VCaP (cell line): ENCODE measurements around the gene GGACT.

Experiments
- H3K27ac ChIP-seq: fragments of 450-650 bp; 2 replicates; pipeline ENCODE4 v1.5.1; 2017
- TF ChIP-seq, protein P1 (sequence below): fragments of 450-650 bp; conservative IDR thresholded peaks from 2 replicates; pipeline ENCODE4 v1.5.1; 2017; ENCODE audit warnings: mild to moderate bottlenecking, moderate library complexity

Gene GGACT

DNA sequence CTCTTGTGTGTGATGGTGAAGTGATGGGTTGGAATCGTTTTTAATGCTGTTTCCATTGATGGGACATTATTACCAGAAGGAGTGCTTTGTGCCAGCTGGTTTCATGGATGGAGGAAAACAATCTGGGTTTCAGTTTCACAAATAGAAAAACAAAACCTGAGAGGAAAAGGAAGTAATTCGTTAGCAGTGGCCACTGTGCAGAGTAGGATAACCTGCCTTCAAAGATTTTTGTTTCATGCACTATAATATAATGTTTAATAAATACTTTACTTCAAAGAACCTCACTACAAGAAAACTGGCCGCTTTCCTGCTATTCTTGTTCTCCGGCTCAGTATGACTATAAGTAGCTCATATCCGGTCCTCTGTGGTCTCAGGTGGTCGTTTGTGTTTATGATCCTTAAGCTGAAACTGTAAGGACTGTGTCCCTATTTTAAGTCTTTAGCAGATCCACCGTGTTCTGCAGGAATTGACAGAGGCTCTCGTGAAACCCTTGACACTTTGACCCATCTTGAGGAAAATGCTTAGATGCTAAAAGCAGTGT lies 104.7 kb downstream of the GGACT start:
- H3K27ac ChIP-seq: no peak overlapping the region
- TF ChIP-seq, protein P1, sequence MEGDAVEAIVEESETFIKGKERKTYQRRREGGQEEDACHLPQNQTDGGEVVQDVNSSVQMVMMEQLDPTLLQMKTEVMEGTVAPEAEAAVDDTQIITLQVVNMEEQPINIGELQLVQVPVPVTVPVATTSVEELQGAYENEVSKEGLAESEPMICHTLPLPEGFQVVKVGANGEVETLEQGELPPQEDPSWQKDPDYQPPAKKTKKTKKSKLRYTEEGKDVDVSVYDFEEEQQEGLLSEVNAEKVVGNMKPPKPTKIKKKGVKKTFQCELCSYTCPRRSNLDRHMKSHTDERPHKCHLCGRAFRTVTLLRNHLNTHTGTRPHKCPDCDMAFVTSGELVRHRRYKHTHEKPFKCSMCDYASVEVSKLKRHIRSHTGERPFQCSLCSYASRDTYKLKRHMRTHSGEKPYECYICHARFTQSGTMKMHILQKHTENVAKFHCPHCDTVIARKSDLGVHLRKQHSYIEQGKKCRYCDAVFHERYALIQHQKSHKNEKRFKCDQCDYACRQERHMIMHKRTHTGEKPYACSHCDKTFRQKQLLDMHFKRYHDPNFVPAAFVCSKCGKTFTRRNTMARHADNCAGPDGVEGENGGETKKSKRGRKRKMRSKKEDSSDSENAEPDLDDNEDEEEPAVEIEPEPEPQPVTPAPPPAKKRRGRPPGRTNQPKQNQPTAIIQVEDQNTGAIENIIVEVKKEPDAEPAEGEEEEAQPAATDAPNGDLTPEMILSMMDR: no peak

DNA sequence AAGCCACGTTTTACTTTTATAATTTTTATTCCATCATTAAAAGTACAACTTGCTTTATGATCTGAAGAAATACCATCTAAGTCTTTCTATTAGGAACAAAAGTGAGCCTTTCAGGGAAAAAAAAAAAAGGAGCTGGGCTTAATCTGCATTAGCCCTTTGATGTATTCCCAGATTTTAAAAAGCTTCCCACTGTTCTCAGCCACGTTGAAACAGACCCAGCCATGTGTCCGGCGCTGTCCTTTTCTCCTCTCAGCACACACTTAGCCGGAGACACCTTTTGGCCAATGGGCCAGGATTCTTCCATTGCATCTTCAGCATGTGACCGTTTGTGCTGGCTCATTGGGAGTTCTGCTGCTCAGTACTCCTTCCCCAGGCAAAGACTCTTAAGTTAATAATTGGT lies 105.5 kb downstream of the GGACT start:
- TF ChIP-seq, protein P1: no peak
- H3K27ac ChIP-seq: no peak overlapping the region

DNA sequence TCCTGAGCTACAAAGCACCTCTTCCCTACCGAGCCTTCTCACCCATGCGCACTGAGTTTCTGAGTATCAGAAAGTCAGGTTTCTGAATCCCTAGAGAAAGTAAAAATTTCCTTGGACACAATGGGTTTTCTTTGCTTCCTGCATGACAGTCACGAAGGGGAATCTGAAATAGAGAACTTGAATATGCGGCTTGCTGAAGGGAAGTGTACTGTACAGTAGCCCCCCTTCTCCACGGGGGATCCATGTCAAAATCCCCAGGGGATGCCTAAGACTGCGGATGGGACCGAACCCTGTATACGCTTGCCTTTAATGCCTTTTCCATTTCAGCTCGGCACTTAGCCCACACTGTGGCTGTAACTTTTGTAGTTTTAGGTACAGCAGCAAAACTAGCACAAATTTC lies 107.9 kb downstream of the GGACT start:
- TF ChIP-seq, protein P1: no peak
- no peak overlapping the region for H3K27ac ChIP-seq
